Thyroid gland (tissue), 4 donors: Measurements from ENCODE around the gene ATP4B.

Source experiments
- POLR2A ChIP-seq, 2 donors: fragments of 450-650 bp; IDR thresholded peaks; one replicate each; pipeline ENCODE4 v1.6.1; 2017; ENCODE audit warnings: antibody characterized with exemption in 2 of 2, mild to moderate bottlenecking in 2 of 2, moderate library complexity in 1 of 2
- TF ChIP-seq, protein P1 (sequence below), 6 experiments: fragments of 200-600 bp in 3 of 6; fragments of 450-650 bp in 3 of 6; sonication (generic) in 3 of 6; IDR thresholded peaks; one replicate each; pipeline ENCODE4 v1.5.1; 2016 to 2019; ENCODE audit warnings: antibody characterized with exemption in 6 of 6, mild to moderate bottlenecking in 2 of 6, inconsistent platforms in 1 of 6, moderate library complexity in 1 of 6

- TF ChIP-seq, protein P1, sequence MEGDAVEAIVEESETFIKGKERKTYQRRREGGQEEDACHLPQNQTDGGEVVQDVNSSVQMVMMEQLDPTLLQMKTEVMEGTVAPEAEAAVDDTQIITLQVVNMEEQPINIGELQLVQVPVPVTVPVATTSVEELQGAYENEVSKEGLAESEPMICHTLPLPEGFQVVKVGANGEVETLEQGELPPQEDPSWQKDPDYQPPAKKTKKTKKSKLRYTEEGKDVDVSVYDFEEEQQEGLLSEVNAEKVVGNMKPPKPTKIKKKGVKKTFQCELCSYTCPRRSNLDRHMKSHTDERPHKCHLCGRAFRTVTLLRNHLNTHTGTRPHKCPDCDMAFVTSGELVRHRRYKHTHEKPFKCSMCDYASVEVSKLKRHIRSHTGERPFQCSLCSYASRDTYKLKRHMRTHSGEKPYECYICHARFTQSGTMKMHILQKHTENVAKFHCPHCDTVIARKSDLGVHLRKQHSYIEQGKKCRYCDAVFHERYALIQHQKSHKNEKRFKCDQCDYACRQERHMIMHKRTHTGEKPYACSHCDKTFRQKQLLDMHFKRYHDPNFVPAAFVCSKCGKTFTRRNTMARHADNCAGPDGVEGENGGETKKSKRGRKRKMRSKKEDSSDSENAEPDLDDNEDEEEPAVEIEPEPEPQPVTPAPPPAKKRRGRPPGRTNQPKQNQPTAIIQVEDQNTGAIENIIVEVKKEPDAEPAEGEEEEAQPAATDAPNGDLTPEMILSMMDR (IDR thresholded peaks at IDR 0.05): no peak
- no peak for TF ChIP-seq POLR2A (IDR thresholded peaks at IDR 0.05)
These were observed 30.9 kb downstream of the ATP4B start for GRCh38 chr13:113627136-113627535.
